NCI-H187 (cell line): Measurements from ENCODE around the gene GPR83.
"Not testable (repeated sequence)": the region's sequence is repeated elsewhere in the genome, so short reads cannot be mapped to it uniquely, and the experiment has no call there.

ENCODE experiments used
- DNase-seq, 2 experiments: peaks; one replicate each; lab custom pipeline; 2025; lab: John Stamatoyannopoulos, UW

The GPR83 gene

DNA sequence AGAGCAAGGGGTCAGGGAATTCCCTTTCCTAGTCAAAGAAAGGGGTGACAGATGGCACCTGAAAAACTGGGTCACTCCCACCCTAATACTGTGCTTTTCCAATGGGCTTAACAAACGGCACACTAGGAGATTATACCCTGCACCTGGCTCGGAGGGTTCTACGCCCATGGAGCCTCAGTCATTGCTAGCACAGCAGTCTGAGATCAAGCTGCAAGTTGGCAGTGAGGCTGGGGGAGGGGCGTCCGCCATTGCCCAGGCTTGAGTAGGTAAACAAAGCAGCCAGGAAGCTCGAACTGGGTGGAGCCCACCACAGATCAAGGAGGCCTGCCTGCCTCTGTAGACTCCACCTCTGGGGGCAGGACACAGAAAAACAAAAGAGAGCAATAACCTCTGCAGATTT lies 30.6 kb downstream of the GPR83 start:
- not testable (repeated sequence) for DNase-seq

DNA sequence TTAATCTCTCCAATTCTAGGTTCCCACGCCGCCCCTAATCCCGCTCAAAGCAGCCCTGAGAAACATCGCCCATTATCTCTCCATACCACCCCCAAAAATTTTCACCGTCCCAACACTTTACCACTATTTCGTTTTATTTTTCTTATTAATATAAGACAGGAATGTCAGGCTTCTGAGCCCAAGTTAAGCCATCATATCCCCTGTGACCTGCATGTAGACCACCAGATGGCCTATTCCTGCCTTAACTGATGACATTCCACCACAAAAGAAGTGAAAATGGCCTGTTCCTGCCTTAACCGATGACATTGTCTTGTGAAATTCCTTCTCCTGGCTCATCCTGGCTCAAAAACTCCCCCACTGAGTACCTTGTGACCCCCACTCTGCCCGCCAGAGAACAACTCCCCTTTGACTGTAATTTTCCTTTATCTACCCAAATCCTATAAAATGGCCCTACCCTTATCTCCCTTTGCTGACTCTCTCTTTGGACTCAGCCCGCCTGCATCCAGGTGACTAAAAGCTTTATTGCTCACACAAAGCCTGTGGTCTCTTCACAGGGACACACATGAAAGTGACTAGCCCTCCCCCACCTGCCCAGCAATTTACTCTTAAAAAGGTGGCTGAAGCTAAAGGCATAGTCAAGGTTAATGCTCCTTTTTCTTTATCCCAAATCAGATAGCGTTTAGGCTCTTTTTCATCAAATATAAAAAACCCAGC lies 50.2 kb downstream of the GPR83 start:
- not testable (repeated sequence) for DNase-seq

DNA sequence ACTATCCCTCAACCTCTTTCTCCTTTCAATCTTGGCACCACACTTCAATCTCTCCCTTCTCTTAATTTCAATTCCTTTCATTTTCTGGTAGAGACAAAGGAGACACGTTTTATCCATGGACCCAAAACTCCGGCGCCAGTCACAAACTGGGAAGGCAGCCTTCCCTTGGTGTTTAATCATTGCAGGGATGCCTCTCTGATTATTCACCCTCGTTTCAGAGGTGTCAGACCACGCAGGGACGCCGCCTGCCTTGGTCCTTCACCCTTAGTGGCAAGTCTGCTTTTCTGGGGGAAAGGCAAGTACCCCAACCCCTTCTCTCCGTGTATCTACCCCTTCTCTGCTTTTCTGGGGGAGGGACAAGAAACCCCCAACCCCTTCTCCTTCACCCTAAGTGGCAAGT lies 54.9 kb downstream of the GPR83 start:
- not testable (repeated sequence) for DNase-seq

DNA sequence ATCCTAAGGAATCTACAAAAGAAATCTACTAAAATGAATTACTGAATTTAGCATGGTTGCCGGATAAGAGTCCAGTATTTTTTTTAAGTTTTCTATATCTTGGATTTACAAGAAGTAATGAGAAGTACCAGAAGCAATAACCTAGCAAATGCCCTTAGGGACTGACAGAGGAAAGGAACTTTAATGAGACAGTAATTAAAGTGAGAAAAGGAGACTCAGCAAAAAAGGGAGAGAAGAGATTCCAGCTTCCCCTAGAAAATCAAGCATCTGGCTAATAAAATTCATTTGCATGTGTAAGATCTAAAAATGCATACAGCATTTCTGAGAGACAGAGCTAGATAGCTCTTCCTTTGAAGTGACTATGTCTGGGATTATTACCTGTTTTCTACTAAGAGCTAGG lies 57.7 kb downstream of the GPR83 start:
- no peak for DNase-seq

DNA sequence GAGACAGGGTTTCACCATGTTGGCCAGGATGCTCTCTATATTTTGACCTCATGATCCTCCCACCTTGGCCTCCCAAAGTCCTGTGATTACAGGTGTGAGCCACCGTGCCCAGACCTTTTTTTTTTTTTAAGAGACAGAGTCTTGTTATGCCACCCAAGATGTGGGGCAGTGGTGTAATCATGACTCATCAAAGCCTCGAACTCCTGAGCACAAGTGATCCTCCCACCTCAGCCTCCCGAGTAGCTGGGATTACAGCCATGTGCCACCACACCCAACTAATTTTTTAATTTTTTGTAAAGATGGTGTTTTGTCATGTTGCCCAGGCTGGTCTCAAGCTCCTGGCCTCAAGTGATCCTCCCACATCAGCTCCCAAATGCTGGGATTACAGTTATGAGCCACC lies 59.0 kb downstream of the GPR83 start:
- DNase-seq, result no peak

DNA sequence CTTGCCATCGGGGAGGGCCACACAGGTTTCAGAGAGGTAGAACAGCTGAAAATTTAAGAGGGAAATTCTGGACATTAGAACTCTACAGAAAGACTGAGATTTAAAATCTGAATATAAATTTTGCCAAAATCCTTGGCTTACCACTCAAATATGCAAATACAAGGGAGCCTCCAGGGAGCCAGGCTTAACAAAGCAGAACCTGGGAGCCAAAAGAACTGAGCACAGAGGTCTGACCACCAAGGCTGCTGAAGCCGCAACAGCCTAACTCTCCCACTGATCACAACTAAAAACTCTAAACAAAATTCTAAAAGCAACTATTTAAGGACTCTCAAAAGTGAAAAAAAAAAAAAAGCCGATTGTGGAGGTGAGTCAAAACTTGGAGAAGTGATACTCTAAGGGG lies 62.6 kb downstream of the GPR83 start:
- DNase-seq, result no peak

DNA sequence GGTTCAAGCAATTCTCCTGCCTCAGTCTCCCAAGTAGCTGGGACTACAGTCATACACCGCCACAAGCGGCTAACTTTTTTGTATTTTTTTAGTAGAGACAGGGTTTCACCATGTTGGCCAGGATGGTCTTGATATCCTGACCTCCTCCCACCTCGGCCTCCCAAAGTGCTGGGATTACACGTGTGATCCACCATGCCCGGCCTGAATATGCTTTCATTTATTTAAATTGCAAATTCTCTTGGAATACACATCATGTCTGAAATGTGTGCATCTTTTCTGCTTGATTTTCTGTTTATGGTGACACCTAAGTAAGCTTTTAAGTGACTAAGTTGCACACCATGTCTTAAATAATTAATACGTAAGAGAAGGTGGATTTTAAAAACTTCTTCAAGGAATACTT lies 65.2 kb downstream of the GPR83 start:
- no peak for DNase-seq

DNA sequence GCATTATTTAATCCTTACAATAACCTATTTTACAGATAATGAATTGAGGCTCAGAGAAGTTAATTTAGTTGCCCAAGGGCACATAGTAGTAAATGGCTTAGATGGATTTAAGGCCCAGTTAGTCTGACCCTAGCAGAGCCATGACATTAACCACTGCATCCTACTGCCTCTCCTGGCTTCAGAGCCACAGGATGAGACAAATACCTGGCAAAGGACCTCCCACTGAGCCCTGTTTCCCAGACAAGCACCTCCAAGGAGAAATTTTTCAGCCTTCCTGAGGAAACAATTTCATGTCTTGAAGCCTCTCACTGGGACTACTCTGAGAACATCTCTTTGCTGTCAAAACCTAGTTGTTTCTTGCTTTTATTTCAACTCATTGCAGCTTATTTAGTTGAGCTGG lies 68.4 kb downstream of the GPR83 start:
- DNase-seq, result no peak

DNA sequence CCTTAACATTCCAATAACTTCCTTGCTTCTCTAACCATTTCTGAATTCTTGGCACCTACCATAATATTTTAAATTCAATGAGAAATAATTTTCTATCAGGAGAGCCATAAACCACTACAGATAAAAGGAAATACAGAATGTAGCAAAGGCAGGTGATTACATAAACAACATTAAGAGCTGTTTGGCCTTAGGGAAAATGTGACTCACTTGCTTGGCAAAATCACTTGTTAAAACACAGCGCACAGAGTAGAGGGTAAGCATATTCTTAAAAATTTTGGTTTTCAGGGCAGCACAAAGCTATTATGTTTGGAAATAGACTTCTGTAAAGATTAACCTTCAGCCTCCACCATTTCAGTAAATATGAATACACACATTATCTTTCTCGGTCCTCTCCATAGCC lies 70.4 kb downstream of the GPR83 start:
- no peak for DNase-seq

DNA sequence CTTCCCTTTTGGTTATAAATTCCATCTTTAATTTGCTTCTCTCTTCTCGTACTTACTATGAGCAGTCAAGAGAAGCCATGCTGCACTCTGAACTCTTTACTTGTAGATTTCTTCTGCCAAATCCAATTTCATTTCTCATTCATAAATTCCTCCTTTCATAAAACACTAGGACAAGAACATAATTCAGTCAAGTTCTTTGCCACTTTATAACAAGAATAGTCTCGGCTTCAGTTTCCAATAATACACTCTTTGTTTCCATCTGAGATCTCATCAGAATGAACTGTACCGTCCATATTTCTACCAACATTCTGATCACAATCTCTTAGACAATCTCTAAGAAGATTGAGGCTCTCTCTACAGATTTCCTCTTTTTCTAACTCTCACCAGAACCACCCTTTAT lies 71.7 kb downstream of the GPR83 start:
- no peak for DNase-seq

DNA sequence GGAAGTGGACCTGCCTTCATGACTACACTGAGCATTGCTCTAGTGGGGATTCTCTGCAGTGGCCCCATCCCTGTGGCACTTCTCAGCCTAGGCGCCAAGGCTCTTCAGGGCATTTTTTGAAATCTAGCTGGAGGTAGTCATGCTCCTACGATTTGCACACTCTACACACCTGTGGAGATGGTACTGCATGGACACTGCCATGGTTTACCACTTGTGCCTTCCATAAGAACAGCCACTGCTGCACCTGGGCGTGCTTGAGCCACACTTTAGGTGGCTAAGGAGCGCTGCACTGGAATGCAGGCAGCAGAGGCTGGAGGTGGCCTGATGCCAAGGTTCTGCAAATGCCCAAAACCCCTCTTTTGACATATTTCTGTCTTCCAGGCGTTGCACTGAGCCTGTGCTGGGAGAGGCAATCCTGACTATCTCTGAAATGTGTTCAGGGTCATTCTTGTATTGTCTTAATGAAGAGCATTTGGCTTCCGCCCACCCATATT lies 72.6 kb downstream of the GPR83 start:
- no peak for DNase-seq
